ENCODE results near the gene CDK2AP2.

CDK2AP2 gene

DNA sequence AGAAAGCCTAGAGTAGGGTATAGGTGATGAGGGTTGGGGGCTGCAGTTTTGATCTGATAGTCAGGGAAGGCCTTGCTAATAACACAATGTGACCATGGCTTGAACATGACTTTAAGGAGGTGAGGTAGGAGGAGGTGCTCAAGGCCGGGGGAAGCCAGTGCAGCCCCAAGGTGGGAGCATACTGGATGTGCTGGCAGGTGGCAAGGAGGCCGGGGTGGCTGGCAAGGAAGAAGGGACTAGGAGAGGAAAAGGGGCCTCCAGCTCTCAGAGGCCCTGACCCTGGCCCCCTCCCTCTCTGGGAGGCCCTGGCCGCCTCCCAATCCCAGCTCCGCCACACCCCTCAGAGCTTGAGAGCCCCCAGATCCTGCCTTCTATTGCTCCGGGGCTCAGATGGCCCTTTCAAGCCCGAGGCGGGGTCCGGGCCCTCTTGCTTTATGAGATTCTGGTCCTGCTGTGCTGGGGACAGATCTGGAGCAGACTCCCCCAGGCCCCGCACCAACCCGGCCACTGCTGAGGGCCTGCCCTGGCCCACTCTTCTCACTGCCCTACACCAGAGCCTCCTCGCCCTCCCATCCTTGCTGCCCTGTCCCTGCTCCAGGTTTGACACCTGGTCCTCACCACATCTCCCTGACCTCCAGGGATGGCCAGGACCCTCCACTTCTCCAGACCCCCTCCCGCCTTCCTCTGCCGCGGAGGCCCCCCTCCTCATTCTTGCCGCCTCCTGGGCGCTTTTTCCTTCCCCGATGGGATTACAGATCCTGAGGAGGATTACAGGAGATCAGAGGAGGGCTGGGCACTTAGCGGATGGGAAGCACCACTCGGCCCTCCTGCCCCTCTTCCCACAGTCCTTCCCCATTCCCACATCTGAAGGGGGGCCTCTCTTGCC lies 4.6 kb downstream of the CDK2AP2 start:
- DNase-seq (ENCODE audit: low read depth): no peak

DNA sequence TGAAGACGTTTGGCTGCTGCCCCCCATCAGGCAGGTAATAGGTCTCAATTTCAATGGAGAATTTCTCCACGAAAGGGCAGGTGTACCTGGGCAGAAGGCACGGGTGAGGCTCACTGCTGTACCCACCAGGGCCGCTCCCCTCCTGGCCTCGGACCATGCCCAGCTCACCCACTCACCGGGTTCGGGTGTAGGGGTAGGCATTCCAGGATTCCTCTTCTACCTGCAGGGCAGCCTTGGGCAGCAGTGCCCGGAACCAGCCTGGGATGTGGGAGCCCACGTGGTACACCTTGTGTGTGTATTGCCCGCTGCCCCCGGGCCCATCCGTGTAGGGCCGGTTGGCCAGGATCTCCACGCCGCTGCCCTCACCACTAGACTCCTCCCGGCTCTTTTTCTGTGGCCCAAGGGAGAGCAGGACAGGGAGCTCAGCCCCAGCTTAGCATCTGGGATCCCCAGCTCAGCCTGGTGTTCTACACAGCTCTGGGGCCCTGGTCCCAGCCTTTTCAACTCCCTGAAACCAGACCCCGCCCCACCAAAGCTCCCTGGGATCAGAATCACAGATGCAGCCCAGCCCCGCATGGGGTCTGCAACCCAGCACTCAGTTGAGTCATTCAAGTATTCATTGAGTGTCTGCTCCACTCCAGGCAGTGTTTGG lies 5.5 kb downstream of the CDK2AP2 start:
- no peak for DNase-seq (ENCODE audit: low read depth)

DNA sequence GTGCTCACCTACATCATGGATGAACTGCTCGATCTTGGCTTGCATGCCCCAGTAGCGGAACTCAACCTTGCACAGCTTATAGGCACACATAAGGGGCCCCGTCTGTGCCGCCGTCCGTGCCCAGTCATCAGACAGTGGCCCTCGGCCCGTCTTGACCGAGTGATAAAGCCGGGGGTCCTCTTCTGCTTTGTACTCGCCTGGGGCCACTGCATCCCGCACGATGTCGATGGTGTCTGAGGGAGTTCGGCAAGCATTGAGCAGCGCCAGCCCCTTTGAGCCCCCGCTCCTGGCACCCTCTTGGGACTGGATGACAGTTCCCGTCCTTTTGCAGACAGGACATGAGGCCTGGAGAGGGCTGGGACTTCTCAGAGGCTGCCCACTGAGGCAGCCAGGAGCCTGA lies 6.1 kb downstream of the CDK2AP2 start:
- no peak for DNase-seq (ENCODE audit: low read depth)

DNA sequence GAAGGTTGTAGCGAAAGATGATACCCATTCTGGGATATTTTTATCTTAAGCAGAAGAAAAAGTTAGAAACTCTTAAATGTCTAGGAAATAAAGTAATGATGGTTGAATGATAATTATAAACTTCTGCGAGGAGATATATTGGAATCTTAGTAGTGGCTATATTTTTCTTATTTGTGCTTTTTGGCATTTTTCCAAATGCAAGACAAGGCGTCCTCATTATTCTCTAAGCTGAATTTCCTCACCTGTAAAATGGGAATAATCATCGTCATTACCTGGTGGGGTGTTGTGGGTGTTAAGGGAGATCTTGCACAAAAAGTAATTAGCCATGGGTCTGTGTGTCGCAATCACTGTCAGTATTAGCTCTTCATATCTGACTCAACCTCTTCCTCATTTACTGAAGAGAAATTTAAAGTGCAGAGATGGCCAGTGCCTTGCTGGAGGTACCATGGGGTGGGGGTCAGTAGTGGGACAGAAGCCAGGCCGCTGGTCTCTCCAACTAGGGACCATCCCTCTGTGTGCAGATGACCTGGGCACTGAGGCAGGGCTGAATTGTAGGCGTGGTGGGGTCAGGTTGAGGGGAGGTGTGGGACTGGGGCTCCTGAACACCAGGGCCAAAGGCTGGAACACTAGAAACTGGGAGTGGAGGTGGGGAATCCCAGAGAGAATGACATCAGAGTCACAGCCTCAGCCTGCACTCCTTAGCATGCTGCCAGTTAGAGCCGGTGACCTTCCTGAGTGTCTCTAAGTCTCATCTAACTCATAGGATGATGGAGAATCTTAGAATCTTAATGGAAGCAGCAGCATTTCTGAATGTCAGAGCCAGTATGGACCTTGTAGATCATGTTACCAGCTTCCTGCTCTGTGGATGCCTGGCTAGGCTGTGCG lies 6.9 kb downstream of the CDK2AP2 start:
- no peak for DNase-seq (ENCODE audit: low read depth)

DNA sequence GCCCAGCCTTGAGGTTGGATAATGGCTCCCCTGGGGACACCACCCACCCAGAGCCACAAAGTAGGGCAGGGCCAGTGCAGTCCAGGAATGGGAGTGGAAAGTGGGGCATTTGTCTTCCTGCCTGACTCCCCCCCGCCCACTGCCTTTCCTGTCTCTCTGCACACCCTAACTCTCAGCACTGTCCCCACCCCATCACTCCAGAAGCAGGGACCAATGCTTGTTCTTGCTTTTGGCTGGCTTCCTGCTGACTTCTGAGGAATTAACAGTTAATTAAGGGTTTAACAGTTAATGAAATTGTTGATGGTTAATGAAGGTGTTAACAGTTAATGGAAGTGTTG lies 7.5 kb downstream of the CDK2AP2 start:
- DNase-seq (ENCODE audit: low read depth): no peak

DNA sequence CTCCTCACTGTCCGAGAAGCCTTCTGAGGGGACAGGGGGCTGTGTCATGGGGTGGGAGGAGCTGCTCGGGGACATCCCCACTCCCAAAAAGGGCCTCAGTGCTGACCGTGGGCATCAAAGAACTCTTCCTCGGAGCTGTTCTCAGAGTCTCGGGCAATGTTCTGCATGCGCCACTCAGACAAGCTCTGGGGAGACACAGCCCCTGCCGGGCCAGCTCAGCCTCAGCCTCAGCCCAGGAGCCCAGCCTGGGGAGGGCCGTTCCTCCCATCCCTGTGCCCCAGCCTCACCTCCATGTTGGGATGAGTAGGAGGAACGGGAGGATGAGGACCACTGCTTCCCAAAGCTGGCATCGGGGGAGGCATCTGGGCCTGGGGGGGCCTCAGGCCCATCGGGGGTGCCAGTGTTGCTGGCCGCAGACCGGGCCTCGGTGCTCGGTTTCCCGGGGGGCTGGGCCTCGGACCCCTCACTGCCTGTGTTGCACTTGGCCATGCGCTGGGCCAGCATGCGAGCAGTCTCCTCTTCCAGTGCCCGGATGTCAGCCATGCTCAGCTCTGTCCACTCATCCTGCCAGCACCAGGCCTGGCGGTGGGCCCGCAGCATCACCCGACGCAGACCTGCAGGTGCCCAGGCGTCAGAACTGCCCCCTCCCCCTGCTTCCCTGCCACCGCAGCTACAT lies 8.0 kb downstream of the CDK2AP2 start:
- DNase-seq (ENCODE audit: low read depth): no peak

DNA sequence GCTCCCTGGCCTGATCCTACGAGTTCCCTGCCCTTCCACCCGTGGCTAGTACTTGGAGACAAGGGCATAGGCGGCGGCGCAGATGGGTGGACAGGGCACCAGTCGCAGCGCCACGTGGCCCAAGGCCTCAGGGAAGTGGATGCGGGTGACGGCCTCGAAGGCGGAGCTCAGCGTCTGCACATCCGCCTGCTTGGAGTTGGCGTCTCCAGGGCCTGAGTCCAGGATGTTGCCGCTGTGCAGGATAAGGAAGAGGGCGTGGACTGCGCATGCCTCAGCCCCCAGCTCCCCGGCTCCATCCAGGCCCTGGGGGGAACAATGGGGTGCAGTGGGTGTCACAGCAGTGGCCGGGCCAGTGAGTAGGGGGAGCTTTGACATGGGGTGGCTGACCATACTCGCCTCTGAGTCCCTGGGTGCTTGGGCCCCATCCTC lies 9.4 kb downstream of the CDK2AP2 start:
- no peak for DNase-seq (ENCODE audit: low read depth)

DNA sequence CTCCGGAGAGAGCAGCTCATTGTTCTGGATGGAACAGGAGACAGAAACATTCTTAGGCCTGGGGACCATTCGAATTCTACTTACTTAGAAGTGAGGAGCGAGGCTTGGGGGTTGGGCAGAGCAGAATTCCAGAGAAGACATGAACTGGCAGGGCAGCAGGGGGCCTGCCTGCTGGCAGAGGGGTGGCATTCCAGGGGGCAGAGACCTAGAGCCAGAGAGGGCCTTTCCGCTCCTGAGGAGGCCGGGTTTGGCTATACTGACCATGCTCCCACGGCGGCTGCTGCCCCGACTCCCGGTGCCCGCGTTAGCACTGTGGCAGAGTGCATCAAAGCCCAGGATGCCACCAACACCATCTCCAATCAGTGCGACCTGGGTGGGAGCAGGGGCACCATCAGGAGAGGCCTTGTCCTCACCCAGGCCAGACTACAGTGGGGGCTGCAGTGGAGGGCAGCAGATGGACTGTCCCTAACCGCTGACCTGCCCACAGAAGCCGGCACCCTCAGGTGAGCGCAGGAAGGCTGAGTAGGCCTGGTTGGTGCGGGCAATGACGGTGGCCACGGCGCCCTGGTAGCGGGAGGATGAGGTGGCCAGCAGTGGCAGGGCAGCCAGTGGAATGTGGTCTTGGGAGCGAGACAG lies 10.2 kb downstream of the CDK2AP2 start:
- DNase-seq (ENCODE audit: low read depth): no peak

DNA sequence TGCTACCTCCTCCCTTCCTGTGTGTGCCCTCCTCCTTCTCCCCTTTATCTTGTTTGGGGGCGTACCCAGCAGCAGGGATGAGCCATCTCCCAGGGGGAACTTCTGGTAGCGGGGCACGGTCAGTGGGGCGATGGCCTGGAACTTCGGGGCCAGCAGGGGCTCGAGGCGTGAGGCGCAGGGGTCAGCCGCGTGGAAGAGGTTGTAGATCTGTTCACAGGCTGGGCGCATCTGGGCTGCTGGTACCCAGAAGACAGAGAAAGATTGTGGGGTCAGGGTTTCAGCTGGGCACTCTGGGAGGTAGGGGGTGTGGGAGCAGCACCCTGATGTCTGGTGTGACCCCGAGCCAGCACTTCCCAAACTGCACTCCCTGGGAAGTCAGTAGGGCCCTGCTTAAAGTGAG lies 11.8 kb downstream of the CDK2AP2 start:
- DNase-seq (ENCODE audit: low read depth): no peak

DNA sequence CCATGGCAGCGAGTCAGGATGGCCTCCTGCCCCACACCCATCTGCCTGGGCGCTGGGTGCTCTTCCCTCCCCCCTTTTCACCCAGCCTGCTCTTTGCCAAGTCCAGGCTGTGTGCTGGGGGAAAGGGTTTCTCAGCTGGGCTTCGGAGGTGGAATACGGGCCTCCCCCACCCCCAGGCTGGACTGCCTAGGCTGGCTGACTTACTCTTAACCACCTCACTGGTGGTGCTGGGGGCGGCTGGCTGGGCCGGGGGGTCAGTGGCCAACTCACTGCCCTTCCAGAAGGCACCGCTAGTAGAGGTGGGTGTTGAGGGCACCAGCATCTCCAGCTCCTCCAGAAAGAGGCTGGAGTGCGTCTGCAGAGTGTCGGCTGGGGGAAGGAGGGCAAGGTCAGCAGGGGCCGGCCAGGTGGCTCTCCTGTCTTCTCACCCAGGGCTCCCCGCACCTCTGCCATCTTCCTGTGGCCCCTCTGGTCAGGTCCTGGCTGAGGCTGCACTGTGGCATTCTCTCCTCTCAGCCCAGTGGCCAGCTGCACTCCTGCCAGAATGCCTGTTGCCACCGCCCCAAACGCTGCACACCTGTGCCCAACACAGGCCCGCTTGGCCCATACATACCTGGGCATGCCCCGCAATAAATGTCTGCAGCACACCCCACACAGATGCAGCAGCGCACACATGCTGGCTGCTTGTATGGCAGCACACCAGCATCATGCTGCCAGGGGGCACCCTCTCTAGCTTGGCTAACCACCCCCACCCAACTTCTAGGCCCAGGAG lies 12.5 kb downstream of the CDK2AP2 start:
- DNase-seq (ENCODE audit: low read depth): no peak

DNA sequence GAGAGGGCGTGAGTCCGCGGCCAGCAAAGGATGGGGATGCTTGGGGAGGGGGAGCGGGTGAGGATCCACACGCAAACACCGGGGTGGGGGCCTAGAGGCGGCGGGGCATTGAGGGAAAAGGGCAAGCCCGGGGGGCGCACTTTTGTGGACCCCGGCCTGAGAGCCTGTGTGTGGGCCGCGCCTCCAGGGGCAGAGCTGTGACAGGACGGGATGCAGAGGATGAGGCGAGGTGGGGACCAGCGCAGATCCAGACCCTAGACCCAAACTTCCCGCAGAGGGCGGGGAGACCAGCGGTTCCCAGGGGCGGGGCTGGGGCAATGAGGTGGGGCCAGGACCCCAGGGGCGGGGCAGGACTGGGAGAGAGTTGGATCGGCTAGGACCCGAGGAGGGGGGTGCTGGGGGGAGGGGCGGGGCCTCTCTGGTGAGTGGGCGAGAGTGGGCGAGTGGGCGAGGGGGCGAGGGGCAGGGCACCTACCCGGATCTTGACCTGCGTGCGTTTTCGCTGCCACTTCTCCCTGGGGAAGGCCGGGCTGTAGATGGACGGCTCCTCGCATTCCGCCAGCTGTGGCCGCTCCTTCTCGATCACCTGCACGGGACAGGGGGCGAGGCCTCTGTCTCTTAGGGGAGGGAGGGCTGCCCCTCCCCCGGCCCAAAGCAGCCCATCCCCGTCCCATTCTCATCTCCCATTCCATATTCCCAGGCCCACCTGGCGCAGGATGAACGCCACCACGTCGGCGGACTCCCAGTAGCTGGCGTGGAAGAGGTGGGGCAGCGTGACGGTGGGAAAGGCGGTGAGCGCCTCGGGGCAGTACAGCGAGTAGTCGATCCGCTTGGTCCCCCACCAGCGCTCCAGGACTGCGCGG lies 13.4 kb downstream of the CDK2AP2 start:
- no peak for DNase-seq (ENCODE audit: low read depth)

DNA sequence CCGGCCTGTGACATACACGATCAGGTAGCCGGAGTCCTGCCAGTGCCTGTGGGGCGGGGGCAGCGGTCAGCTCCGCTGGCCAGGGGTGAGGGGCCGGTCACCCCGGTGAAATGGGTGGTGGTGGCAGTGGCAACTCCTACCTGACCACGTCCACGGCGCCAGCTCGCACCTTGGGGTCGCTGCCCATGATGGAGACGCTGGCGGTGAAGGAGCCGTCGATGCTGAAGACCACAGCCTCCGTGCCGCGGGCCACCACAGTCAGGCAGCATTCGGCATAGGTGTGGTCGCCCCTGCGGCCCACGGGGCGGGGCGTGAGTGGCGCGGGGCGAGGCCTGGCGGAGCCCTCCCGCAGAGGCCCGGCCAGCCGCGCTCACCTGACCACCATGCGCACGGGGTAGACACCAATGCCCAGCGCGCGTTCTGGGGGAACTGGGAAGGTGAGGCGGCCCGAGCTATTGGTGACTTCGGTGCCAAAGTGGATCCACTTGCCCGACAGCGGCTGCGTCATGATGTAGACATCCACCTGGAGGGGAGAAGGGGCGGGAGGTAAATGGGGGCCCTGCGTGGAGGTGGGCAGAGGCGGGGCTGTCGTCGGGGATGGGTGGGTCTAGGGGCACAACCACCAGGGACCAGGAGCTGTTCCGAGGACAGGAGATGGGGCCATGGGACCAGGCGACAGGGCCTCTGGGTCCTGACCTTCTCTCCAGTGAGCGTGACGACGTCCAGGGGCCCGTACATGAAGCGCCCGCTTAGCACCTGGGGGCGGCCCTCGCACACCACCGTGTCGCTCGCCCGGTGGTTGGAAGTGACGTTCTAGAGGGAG lies 14.2 kb downstream of the CDK2AP2 start:
- DNase-seq (ENCODE audit: low read depth): no peak

DNA sequence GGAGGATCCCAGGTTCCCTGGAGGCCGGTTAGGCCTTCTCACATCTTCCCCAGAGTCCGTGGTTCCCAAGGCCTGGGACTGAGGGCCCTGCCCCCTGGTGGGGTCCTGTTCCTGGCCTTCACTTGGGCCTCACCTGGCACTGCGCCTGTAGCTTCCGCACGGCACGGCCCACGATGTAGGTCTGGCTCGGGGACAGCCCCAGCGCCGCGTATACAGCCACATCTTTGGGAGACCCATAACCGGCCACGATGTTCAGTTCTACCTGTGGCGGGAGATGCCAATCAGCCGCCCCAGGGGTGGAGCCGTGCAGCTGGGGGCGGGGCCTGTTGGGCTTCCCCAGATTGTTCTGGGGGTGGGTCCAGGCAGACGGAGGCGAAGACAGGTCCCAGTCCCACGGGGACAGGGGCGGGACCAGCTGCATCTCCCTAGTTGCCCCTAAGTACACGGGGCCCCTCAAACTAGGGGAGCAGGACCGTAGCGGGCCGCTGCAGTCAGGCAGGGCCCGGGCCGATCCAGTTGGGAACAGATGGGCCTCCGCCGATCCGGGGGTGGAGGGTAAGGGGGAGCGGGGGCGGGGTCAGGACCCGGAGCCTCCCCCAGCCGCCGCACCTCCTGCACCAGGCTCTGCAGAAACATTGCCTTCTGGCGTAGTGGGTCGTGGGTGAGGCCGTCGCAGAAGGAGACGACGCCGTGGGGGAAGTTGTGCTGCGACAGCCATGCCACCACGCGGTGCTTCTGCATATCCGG lies 15.0 kb downstream of the CDK2AP2 start:
- DNase-seq (ENCODE audit: low read depth): no peak

DNA sequence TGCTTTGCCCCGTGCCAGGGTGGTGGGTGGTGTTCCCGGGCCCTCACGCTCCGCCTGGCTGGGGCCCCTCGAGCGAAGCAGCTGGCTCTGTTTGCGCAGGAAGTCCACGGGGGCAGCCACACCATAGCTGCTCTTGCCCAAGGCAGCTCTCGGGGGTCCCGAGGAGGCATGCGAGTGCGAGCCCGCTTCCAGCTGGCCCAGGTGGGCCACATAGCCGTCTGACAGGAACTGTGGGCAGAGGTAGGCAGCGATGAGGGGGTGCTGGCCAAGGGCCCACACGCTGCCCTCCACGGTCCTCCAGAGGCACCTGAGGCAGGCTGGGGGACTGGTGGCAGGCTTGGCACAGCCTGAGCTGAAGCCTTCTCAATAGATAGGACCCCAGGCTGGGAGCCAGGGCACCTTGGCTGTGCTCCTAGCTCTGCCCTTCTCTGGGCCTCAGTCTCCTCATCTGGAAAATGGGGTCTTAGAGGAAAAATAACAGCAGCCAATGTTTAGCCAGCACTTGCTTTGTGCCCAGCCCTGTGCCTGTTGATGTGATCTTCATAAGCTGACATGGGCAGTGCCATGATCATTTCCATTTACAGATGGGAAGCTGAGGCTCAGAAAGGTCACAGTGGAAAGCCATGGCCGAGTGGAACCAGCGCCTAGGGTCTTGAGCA lies 15.8 kb downstream of the CDK2AP2 start:
- DNase-seq (ENCODE audit: low read depth): no peak

DNA sequence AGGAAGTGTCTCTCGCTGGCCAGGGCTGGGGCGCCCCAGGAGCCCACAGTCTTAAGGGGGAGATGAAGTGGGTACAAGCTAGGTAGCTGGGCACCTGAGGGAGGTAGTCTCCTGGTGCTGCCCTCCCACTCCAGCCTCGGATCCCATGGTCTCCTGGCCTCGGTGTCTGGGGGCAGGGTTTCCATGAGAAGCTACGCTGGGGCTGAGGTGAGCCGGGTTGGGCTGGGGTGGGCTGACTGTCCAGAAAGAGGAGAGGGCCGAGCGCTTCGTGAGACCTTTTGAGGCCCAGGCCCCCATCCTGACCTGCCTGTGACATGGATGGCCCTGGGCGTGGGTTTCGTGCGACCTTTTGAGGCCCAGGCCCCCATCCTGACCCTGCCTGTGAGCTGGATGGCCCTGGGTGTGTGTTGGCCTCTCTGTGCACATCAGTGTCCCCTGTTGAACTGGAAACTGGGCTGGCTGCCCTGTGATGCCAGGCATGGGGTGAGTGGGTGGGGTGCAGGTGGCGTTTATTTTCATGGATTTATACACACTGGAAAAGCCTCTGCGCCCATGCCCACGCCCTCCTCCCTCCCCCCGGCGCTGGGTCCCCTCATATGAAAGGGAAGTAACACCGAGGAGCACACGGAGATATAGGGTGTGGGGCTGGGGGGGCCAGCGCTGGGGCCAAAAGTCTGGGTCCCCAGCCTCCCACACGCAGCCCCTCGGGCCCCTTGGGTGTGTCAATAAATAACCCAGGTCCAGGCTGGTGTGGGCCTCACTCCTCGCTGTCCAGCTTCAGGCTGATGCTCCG lies 16.5 kb downstream of the CDK2AP2 start:
- no peak for DNase-seq (ENCODE audit: low read depth)

DNA sequence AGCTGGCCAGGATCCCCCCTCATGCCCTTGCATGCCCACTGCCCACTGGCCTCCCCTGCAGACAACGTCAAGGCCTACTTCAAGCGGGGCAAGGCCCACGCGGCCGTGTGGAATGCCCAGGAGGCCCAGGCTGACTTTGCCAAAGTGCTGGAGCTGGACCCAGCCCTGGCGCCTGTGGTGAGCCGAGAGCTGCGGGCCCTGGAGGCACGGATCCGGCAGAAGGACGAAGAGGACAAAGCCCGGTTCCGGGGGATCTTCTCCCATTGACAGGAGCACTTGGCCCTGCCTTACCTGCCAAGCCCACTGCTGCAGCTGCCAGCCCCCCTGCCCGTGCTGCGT lies 17.3 kb downstream of the CDK2AP2 start:
- no peak for DNase-seq (ENCODE audit: low read depth)

All from stromal cell of bone marrow (primary cell).